Keratinocyte (primary cell): ENCODE measurements around the gene NPRL2. TPM values are rescaled to one million over a fixed set of nuclear protein-coding genes. Genes with fewer than 3 reads are reported as not detected.
A peak's percentile ranks its signal among the peaks of the same experiment; 100 is the strongest.

ENCODE experiments used
- DNase-seq: peaks from one replicate; pipeline ENCODE4 v3.0.0-alpha.2; 2011; ENCODE audit warnings: low read depth, missing footprints, low spot score
- FAIRE-seq: peaks from 2 replicates; lab custom pipeline; 2011; peaks lifted over from hg19 to GRCh38; lab: Jason Lieb, UNC
- H2AFZ ChIP-seq: 2 replicates; pipeline ENCODE4 v1.6.0; 2012; ENCODE audit warnings: low read length, control low read depth, inconsistent platforms; ENCODE audit not compliant: control insufficient read depth
- H3K27ac ChIP-seq: 2 replicates; pipeline ENCODE4 v1.5.1; 2011; ENCODE audit warnings: low read length; ENCODE audit not compliant: control insufficient read depth, insufficient read depth
- H3K27me3 ChIP-seq: 3 replicates; pipeline ENCODE4 v1.6.0; 2011; ENCODE audit warnings: low read length; ENCODE audit not compliant: control insufficient read depth, insufficient read depth; ENCODE audit errors: extremely low read depth
- H3K36me3 ChIP-seq, 2 experiments: 2 replicates in 1 of 2; 3 replicates in 1 of 2; pipeline ENCODE4 v1.5.1; 2011; ENCODE audit warnings: low read length in 2 of 2, mild to moderate bottlenecking in 1 of 2; ENCODE audit not compliant: control insufficient read depth in 2 of 2, insufficient read depth in 2 of 2; ENCODE audit errors: extremely low read depth in 1 of 2
- H3K4me1 ChIP-seq: 3 replicates; pipeline ENCODE4 v1.5.1; 2011; ENCODE audit warnings: low read length; ENCODE audit not compliant: control insufficient read depth, insufficient read depth; ENCODE audit errors: extremely low read depth
- H3K4me2 ChIP-seq: 3 replicates; pipeline ENCODE4 v1.6.0; 2011; ENCODE audit warnings: low read depth, low read length; ENCODE audit not compliant: control insufficient read depth, insufficient read depth; ENCODE audit errors: extremely low read depth
- H3K4me3 ChIP-seq, 3 experiments: fragments of 200-600 bp in 1 of 3; sonication (generic) in 1 of 3; 2 replicates in 2 of 3; 3 replicates in 1 of 3; pipeline ENCODE4 v1.5.1; 2011 to 2016; ENCODE audit warnings: low read length in 3 of 3, mild to moderate bottlenecking in 3 of 3, control low read depth in 2 of 3, inconsistent platforms in 1 of 3, low read depth in 1 of 3, mixed read lengths in 1 of 3, mixed run types in 1 of 3, moderate library complexity in 1 of 3; ENCODE audit not compliant: control insufficient read depth in 2 of 3, insufficient read depth in 2 of 3; ENCODE audit errors: extremely low read depth in 1 of 3
- H3K79me2 ChIP-seq: 2 replicates; pipeline ENCODE4 v1.6.0; 2012; ENCODE audit warnings: low read length; ENCODE audit not compliant: control insufficient read depth, insufficient read depth
- H3K9ac ChIP-seq: 3 replicates; pipeline ENCODE4 v1.6.0; 2011; ENCODE audit warnings: low read length; ENCODE audit not compliant: control insufficient read depth, insufficient read depth; ENCODE audit errors: extremely low read depth
- H3K9me1 ChIP-seq: 3 replicates; pipeline ENCODE4 v1.6.0; 2011; ENCODE audit warnings: low read length; ENCODE audit not compliant: control insufficient read depth, insufficient read depth; ENCODE audit errors: extremely low read depth
- H3K9me3 ChIP-seq: 2 replicates; pipeline ENCODE4 v1.5.1; 2012; ENCODE audit warnings: low read depth, low read length; ENCODE audit not compliant: control insufficient read depth
- H4K20me1 ChIP-seq: 3 replicates; pipeline ENCODE4 v1.6.0; 2011; ENCODE audit warnings: low read length; ENCODE audit not compliant: control insufficient read depth, insufficient read depth; ENCODE audit errors: extremely low read depth
- CTCF ChIP-seq, 3 experiments: IDR thresholded peaks in 1 of 3; conservative IDR thresholded peaks in 1 of 3; optimal IDR thresholded peaks in 1 of 3; 2 replicates in 2 of 3; 3 replicates in 1 of 3; pipeline versions ENCODE3 to v1.5.1; 2011; ENCODE audit warnings: low read length in 3 of 3, mild to moderate bottlenecking in 3 of 3, moderate library complexity in 2 of 3, control low read depth in 1 of 3, inconsistent platforms in 1 of 3; ENCODE audit not compliant: insufficient read depth in 2 of 3; ENCODE audit errors: extremely low read depth in 1 of 3
- EZH2 ChIP-seq: IDR thresholded peaks from one replicate; pipeline ENCODE4 v1.6.1; 2012; ENCODE audit warnings: inconsistent platforms, mild to moderate bottlenecking, low read length, moderate library complexity
- dilution Hi-C: fragments of 300-500 bp; cut with MboI; formaldehyde crosslinking; loops from one replicate; pipeline ENCODE4 v1.7.0; 2020; ENCODE audit warnings: low sequenced_read_pairs; ENCODE audit not compliant: extremely low pct_ligation_motif_present
- polyA plus RNA-seq, 5 experiments: library from polyadenylated mRNA; depleted of rRNA in 3 of 5; stranded (reverse) in 3 of 5; stranded (forward) in 1 of 5; unstranded in 1 of 5; fragments of >200 nt; gene quantifications; 1 replicate in 1 of 5; 2 replicates in 3 of 5; 3 replicates in 1 of 5; pipeline versions ENCODE4 v1.2.1 to v1.2.3, GENCODE V29; 2011 to 2012; ENCODE audit warnings: missing spikeins in 2 of 5, low read depth in 1 of 5, low replicate concordance in 1 of 5

The NPRL2 gene
- polyA plus RNA-seq, 1 donor (not counting 4 experiments of a cell fraction or from before 2014, with no cell fraction given): 20.6 TPM

GRCh38 chr3:50351323-50351697, 735 bp upstream of the NPRL2 start:
- no peak overlapping the region for H2AFZ ChIP-seq
- peaks cover 4% of the 10 kb centered on the region for H4K20me1 ChIP-seq
- no peaks in the 10 kb centered on the region for H3K9me1 ChIP-seq
- peak overlapping the region; percentile 69 for H3K27ac ChIP-seq
- peak overlapping the region; percentile 71 for H3K4me2 ChIP-seq
- FAIRE-seq (no peak), DNase-seq (no peak)
- dilution Hi-C loops: no loop called here
- no peaks in the 10 kb centered on the region for H3K27me3 ChIP-seq
- H3K9ac ChIP-seq: peak overlapping the region; percentile 20
- peak overlapping the region; percentile 71 to 91 (median 87) for H3K4me3 ChIP-seq
- H3K4me1 ChIP-seq: peaks cover 22% of the 10 kb centered on the region
- H3K36me3 ChIP-seq: peaks cover 25 to 34% of the 10 kb centered on the region in 2 experiments
- no peaks in the 10 kb centered on the region for H3K9me3 ChIP-seq
- H3K79me2 ChIP-seq: peaks cover 30% of the 10 kb centered on the region
- TF ChIP-seq EZH2: no peak
- TF ChIP-seq CTCF (optimal IDR thresholded peaks at IDR 0.05 in 1 of 3, IDR thresholded peaks at IDR 0.05 in 1 of 3, conservative IDR thresholded peaks at IDR 0.05 in 1 of 3; ENCODE audit: extremely low read depth in 1 of 3, insufficient read depth in 2 of 3, low read length in 3 of 3): no peak

- Histone ChIP-seq H2AFZ (peak overlapping the region; percentile 97), H3K27me3 (no peaks in the 10 kb centered on the region), H3K9me3 (no peaks in the 10 kb centered on the region), H3K27ac (peak overlapping the region; percentile 69), H3K9ac (peak overlapping the region; percentile 77), H3K4me1 (peaks cover 23% of the 10 kb centered on the region), H3K4me2 (peak overlapping the region; percentile 71), H4K20me1 (no peaks in the 10 kb centered on the region), H3K9me1 (no peaks in the 10 kb centered on the region), H3K36me3 (peaks cover 15 to 26% of the 10 kb centered on the region in 2 experiments), H3K4me3 (peak overlapping the region; percentile 71 to 91 (median 87)), H3K79me2 (peaks cover 18% of the 10 kb centered on the region)
- FAIRE-seq: no peak
- TF ChIP-seq EZH2 (no peak), CTCF (optimal IDR thresholded peaks at IDR 0.05 in 1 of 3, IDR thresholded peaks at IDR 0.05 in 1 of 3, conservative IDR thresholded peaks at IDR 0.05 in 1 of 3; ENCODE audit: extremely low read depth in 1 of 3, insufficient read depth in 2 of 3, low read length in 3 of 3) (no peak)
- dilution Hi-C loops: no loop called here
- DNase-seq: no peak
Measured at GRCh38 chr3:50350213-50350526, 405 bp downstream of the NPRL2 start.
